PC-9 (cell line): ENCODE measurements around the gene RINL. TPM values are rescaled to one million over a fixed set of nuclear protein-coding genes. Genes with fewer than 3 reads are reported as not detected.
"Not testable (repeated sequence)": the region's sequence is repeated elsewhere in the genome, so short reads cannot be mapped to it uniquely, and the experiment has no call there.

Experiments used
- BruUV-seq: library from RNA; stranded (reverse); fragments of 400-500 nt; replicated peaks from 2 replicates; lab custom pipeline; 2021; lab: Mats Ljungman, UMichigan
- CTCF ChIA-PET: fragments of 300-600 bp; sonication (Branson Sonifier 250); formaldehyde crosslinking; loops from one replicate; lab custom pipeline; 2022; ENCODE audit warnings: antibody characterized with exemption; lab: Charles Lee
- POLR2A ChIA-PET: fragments of 300-600 bp; sonication (Branson Sonifier 250); formaldehyde crosslinking; loops from one replicate; lab custom pipeline; 2022; ENCODE audit warnings: antibody characterized with exemption; ENCODE audit not compliant: unreplicated experiment; lab: Charles Lee
- DNase-seq, 2 experiments: peaks; one replicate each; pipeline versions ENCODE4 v3.0.0 to v3.0.0-alpha.2; 2015 to 2022; ENCODE audit warnings: mixed read lengths in 1 of 2
- H2AFZ ChIP-seq: fragments of 200-600 bp; sonication (generic); 2 replicates; pipeline ENCODE4 v1.8.1; 2017; ENCODE audit warnings: antibody characterized with exemption
- H3F3A ChIP-seq: fragments of 200-600 bp; sonication (generic); 2 replicates; pipeline ENCODE4 v1.8.1; 2017; ENCODE audit warnings: antibody characterized with exemption, mild to moderate bottlenecking, low read depth; ENCODE audit not compliant: insufficient read depth
- H3K27ac ChIP-seq: fragments of 200-600 bp; sonication (generic); 2 replicates; pipeline ENCODE4 v1.6.1; 2016; ENCODE audit warnings: mixed run types
- H3K27me3 ChIP-seq: fragments of 200-600 bp; sonication (generic); 2 replicates; pipeline ENCODE4 v1.6.1; 2016; ENCODE audit warnings: low read depth, mixed run types; ENCODE audit not compliant: insufficient read depth
- H3K36me3 ChIP-seq: fragments of 200-600 bp; sonication (generic); 2 replicates; pipeline ENCODE4 v1.6.1; 2016; ENCODE audit warnings: low read depth, mixed run types
- H3K4me1 ChIP-seq: fragments of 200-600 bp; sonication (generic); replicated peaks from 2 replicates; pipeline ENCODE4 v1.6.1; 2016; ENCODE audit warnings: mixed run types; ENCODE audit not compliant: insufficient read depth
- H3K4me2 ChIP-seq: fragments of 200-600 bp; sonication (generic); 2 replicates; pipeline ENCODE4 v1.6.1; 2017; ENCODE audit warnings: mixed run types
- H3K4me3 ChIP-seq: fragments of 200-600 bp; sonication (generic); 2 replicates; pipeline ENCODE4 v1.6.1; 2016; ENCODE audit warnings: mixed run types
- H3K79me2 ChIP-seq: fragments of 200-600 bp; sonication (generic); 2 replicates; pipeline ENCODE4 v1.6.1; 2017; ENCODE audit warnings: low read depth, mixed run types
- H3K9me2 ChIP-seq: fragments of 200-600 bp; sonication (generic); 2 replicates; pipeline ENCODE4 v1.8.1; 2017; ENCODE audit warnings: mild to moderate bottlenecking; ENCODE audit not compliant: insufficient read depth
- H3K9me3 ChIP-seq: fragments of 200-600 bp; sonication (generic); 2 replicates; pipeline ENCODE4 v1.8.1; 2016; ENCODE audit warnings: low read depth; ENCODE audit not compliant: insufficient read depth
- H4K20me1 ChIP-seq: fragments of 200-600 bp; sonication (generic); 2 replicates; pipeline ENCODE4 v1.8.1; 2017; ENCODE audit not compliant: insufficient read depth
- EZH2 ChIP-seq: fragments of 200-600 bp; sonication (generic); IDR thresholded peaks from 2 replicates; pipeline ENCODE4 v1.8.0; 2017; ENCODE audit warnings: antibody characterized with exemption, low read depth
- intact Hi-C: fragments of 100-400 bp; cut with micrococcal nuclease; formaldehyde crosslinking; loops from one replicate; pipeline ENCODE4 v1.10.0; 2022; ENCODE audit not compliant: unreplicated experiment
- total RNA-seq: library from RNA; stranded (reverse); gene quantifications from 2 replicates; pipeline ENCODE4 v1.2.3, GENCODE V29; 2021
- TF ChIP-seq, protein P1 (sequence below): fragments of 200-600 bp; sonication (generic); conservative IDR thresholded peaks from 2 replicates; pipeline ENCODE4 v1.6.1; 2017; ENCODE audit warnings: mixed run types, antibody characterized with exemption, mild to moderate bottlenecking, moderate library complexity

RINL gene
- total RNA-seq, 1 experiment from 2014 or later, result 10.3 TPM

- DNase-seq, result no peak
- Histone ChIP-seq H2AFZ (no peak overlapping the region), H3K27ac (0 out of 2 replicates have a peak overlapping the region, but pooled peaks have one; percentile 6)
These were observed 712 bp upstream of the RINL start for GRCh38 chr19:38878575-38879399.

GRCh38 chr19:38875656-38876395, 2.2 kb downstream of the RINL start:
- TF ChIP-seq EZH2, result no peak
- TF ChIP-seq, protein P1, sequence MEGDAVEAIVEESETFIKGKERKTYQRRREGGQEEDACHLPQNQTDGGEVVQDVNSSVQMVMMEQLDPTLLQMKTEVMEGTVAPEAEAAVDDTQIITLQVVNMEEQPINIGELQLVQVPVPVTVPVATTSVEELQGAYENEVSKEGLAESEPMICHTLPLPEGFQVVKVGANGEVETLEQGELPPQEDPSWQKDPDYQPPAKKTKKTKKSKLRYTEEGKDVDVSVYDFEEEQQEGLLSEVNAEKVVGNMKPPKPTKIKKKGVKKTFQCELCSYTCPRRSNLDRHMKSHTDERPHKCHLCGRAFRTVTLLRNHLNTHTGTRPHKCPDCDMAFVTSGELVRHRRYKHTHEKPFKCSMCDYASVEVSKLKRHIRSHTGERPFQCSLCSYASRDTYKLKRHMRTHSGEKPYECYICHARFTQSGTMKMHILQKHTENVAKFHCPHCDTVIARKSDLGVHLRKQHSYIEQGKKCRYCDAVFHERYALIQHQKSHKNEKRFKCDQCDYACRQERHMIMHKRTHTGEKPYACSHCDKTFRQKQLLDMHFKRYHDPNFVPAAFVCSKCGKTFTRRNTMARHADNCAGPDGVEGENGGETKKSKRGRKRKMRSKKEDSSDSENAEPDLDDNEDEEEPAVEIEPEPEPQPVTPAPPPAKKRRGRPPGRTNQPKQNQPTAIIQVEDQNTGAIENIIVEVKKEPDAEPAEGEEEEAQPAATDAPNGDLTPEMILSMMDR, result no peak
- no peaks in the 10 kb centered on the region for H3K27me3 ChIP-seq
- peaks cover 3% of the 10 kb centered on the region; the same call in 1 of the 2 replicates for H3F3A ChIP-seq
- H4K20me1 ChIP-seq, result no peaks in the 10 kb centered on the region
- no peak overlapping the region for H3K27ac ChIP-seq
- H3K4me1 ChIP-seq, result peaks cover 23% of the 10 kb centered on the region
- DNase-seq, result no peak
- H3K79me2 ChIP-seq, result no peaks in the 10 kb centered on the region
- POLR2A ChIA-PET, result interaction anchor here (0.7 kb wide), 1 partner anchor 469 kb away, joined by 5 read pairs; no protein-coding TSS in a partner anchor
- H3K9me2 ChIP-seq, result no peaks in the 10 kb centered on the region
- intact Hi-C loops, result no loop called here
- CTCF ChIA-PET, result interaction anchor here (0.5 to 0.6 kb wide), 2 partner anchors 48 to 56 kb away, joined by 3 to 12 read pairs; no protein-coding TSS in a partner anchor
- H3K36me3 ChIP-seq, result no peaks in the 10 kb centered on the region
- BruUV-seq, result no TSS peak
- no peak overlapping the region for H3K4me2 ChIP-seq
- no peaks in the 10 kb centered on the region for H3K9me3 ChIP-seq
- no peak overlapping the region for H2AFZ ChIP-seq
- H3K4me3 ChIP-seq, result no peak overlapping the region

More at GRCh38 chr19:38878575-38879399, 712 bp upstream of the RINL start:
- Histone ChIP-seq H3K4me3 (no peak overlapping the region), H3F3A (0 out of 2 replicates have a peak, but pooled peaks cover 3% of the 10 kb centered on the region), H4K20me1 (no peaks in the 10 kb centered on the region), H3K4me1 (peaks cover 23% of the 10 kb centered on the region), H3K27me3 (no peaks in the 10 kb centered on the region), H3K36me3 (no peaks in the 10 kb centered on the region), H3K9me2 (no peaks in the 10 kb centered on the region), H3K4me2 (no peak overlapping the region), H3K9me3 (no peaks in the 10 kb centered on the region), H3K79me2 (no peaks in the 10 kb centered on the region)
- CTCF ChIA-PET, result no interaction called here
- TF ChIP-seq, protein P1, result no peak
- no peak for TF ChIP-seq EZH2
- POLR2A ChIA-PET, result no interaction called here
- BruUV-seq, result no TSS peak
- intact Hi-C loops, result no loop called here

DNA sequence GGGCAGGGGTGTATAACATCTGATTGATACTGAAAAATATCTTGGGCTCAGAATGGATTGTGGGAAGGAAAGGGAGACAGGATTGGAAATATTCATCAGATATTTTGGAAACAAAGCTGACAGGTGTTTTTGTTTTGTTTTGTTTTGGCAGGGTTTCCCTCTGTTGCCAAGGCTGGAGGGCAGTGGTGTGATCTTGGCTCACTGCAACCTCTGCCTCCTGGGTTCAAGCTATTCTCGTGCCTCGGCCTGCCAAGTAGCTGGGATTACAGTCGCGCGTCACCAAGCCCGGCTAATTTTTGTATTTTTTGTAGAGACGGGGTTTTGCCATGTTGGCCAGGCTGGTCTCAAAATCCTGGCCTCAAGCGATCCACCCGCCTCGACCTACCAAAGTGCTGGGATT, 4.7 kb downstream of the RINL start:
- H4K20me1 ChIP-seq, POLR2A ChIA-PET, H3K36me3 ChIP-seq, H3F3A ChIP-seq, H3K9me3 ChIP-seq, BruUV-seq, H3K27ac ChIP-seq, H3K27me3 ChIP-seq, H3K79me2 ChIP-seq, H3K9me2 ChIP-seq, H3K4me2 ChIP-seq, H2AFZ ChIP-seq, H3K4me3 ChIP-seq, DNase-seq, intact Hi-C loops, CTCF ChIA-PET: not testable (repeated sequence)
- peaks cover 23% of the 10 kb centered on the region for H3K4me1 ChIP-seq
